Dermis microvascular lymphatic vessel endothelial cell (primary cell): ENCODE measurements around the gene CYFIP1. TPM values are rescaled to one million over a fixed set of nuclear protein-coding genes. Genes with fewer than 3 reads are reported as not detected.

Source experiments
- DNase-seq, 2 donors: peaks; one replicate each; pipeline versions ENCODE4 v3.0.0 to v3.0.0-alpha.2; 2010; ENCODE audit warnings: low read depth in 2 of 2
- total RNA-seq: library from RNA; depleted of rRNA; stranded (reverse); fragments of >200 nt; gene quantifications from 2 replicates; pipeline ENCODE4 v1.2.1, GENCODE V29; 2014

The CYFIP1 gene
- total RNA-seq, 1 donor from 2014 or later: 78.9 TPM

- DNase-seq: no peak
Measured at GRCh38 chr15:22950256-22950990, 29.7 kb downstream of the CYFIP1 start.

DNA sequence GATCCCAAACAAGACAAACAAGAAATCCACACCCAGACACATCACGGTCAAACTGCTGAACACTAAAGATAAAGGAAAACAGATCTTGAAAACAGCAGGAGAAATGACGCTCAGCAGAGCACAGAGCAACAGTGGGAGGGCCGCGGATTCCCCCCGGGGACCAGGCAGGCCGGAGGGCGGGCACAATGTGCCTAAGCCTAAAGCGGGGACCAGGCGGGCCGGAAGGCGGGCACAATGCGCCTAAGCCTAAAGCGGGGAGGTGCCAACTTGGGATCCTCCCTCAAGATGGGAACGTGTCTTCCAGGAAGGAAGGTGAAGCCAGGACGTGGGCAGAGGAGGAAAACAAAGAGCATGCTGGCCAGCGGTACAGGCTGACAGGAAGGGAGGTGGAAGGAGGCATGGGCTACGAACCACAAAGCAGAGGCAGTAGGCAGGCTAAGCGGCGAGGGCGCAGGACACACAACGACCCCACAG lies 31.1 kb downstream of the CYFIP1 start:
- peak in 1 of 2 donors; percentile 80 for DNase-seq

DNA sequence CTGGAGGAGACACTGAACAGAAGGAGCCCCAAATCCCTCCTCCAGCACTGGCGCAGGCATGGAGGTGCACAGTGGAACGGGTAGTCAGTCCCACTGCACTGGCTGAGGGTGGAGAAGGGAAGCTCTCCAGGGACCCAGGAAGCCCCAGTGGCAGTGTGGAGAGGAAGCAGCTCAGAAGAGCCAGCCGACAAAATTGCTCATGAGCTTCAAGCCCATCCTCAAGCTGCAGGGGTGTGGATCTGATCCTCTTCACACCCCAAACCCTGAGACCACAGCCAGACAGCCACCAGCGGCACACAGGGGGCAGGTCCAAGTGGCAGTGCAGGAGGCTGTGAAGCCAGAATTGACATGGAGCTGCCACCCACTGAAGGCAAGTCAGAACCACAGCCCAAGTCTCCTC lies 32.1 kb downstream of the CYFIP1 start:
- no peak for DNase-seq

DNA sequence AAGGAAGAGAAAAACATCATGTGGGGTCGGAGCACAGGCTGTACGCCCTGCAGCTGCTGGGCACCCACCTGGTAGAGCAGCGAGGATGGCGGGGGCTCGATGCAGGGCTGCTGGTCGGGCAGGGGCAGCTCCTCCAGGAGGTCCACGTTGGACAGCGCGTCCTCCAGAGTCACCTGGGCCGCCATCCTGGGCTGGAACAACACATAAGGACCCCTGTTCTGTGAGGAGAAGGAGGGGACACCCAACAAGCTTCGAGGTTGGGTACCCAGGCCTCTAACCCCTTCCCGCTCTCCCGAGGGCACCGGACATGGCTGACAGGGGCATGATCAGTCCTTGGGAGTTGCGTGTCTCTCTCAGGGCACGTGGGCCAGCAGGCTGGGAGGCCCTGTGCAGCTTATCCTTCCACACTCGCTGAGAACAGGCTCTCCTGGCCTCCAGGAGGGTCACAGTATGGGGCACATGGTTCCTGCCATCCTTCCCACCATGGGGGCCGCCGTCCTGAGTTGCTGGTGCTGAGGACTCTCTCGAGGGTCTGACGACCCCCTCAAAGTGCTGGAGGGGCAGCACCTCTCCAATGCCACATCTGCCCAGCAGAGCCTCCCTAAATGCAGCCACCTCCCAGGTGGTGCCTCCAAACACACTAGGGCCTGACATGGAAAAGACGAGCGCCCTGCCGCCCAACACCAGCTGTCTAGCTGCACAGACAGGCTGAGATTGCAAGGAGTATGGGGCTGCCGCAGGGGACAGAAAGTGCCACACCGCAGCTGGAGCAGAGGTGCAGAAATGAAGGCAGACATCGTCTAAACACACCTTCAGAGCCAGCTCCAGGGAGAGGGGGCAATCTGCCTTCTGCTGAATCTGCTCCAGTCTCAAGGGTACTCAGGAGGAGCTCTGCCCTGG lies 32.8 kb downstream of the CYFIP1 start:
- no peak for DNase-seq

- DNase-seq: no peak
Measured at GRCh38 chr15:22945071-22945470, 35.1 kb downstream of the CYFIP1 start.

DNA sequence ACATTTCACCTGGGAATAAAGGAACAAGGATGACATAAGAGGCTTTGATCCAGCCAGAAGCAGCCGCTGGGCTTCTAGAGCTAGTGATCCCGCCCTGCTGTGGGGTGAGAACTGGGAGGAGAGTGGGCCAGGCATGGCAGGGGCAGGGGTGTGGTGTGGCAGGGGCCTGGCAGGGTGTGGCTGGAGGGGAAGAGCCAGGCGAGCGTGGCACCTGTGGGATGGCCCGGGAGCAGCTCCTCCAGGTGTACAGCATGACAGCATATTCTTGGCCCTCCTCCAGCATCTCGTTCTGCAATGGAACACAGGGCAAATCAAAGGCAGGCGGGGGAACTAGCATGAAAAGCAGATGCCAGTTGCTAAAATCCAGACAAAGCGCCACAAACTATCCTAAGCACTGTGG lies 35.5 kb downstream of the CYFIP1 start:
- DNase-seq: no peak

- no peak for DNase-seq
Measured at GRCh38 chr15:22942877-22943276, 37.3 kb downstream of the CYFIP1 start.

GRCh38 chr15:22942306-22942855 lies 37.8 kb downstream of the CYFIP1 start:
- DNase-seq: no peak

DNA sequence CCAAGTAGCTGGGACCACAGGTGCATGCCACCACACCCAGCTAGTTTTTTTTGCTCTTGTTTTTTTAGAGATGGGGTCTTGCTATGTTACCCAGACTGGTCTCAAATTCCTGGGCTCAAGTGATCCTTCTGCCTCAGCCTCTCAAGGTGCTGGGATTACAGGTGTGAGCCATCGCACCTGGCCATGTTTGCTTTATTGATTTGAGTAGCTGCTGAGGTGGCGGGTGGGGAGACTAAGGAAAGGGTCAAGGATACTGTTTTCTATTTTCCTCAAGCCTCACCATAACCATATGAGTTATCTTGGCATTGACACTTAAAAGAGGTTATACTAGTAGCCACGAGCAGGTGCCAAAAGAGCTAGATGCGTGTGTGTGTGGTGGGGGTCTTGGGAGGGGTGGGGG lies 39.0 kb downstream of the CYFIP1 start:
- no peak for DNase-seq

- no peak for DNase-seq
Measured at GRCh38 chr15:22939652-22940061, 40.5 kb downstream of the CYFIP1 start.

GRCh38 chr15:22939051-22939450 lies 41.1 kb downstream of the CYFIP1 start:
- no peak for DNase-seq

GRCh38 chr15:22936577-22937472 lies 43.3 kb downstream of the CYFIP1 start:
- no peak for DNase-seq

DNA sequence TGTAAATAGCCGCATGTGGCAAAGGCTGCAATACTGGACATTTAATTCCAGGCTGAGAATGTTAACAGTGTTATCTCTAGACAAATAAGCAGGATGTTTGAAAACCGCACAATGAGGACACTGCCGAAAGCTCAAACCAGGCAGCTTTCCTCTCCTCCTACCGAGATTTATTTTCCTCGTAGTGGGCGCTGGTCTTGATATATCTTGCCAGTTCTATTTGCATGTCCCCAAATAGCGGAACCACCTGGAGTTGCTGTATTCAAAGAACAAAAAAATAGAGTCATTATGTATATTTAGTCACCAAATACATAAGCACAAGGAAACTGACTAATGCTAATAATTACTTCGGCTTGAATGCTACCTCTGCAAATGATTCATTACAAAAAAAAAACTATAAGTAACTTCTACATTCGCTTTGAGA lies 46.5 kb downstream of the CYFIP1 start:
- DNase-seq: peak in 1 of 2 donors; percentile 84

DNA sequence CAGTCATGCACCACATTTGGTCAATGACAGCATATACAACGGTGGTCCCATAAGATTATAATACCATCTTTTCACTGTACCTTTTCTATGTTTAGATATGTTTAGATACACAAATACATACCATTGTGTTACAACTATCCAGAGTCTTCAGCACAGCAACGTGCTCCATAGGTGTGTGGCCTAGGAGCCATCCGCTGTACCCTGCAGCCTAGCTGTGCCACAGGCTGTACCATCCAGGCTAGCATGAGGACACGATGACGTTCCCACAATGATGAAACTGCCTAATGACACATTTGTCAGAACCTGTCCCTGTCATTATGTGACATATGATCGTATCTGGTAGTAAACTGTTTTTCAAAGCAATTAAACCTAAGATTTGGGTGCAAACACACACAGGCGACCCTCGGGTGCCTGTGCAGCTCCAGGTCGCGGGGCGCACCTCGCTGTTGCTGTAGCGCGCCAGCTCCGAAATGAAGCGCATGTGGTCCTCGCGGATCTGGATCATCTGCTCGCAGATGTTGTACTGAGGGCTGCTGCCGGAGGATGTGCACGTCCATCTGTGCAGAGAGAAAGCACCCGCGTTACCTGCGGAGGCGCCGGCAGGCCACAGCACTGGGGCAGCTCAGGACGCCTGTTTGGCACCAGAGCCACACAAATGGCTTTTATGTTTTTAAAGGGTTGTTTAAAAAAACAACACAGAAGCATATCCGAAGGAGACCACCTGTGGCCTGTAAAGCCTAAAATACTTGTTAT lies 48.2 kb downstream of the CYFIP1 start:
- no peak for DNase-seq

- no peak for DNase-seq
Measured at GRCh38 chr15:22930782-22931484, 49.2 kb downstream of the CYFIP1 start.

- DNase-seq: no peak
Measured at GRCh38 chr15:22927761-22928160, 52.4 kb downstream of the CYFIP1 start.

GRCh38 chr15:22925875-22926274 lies 54.3 kb downstream of the CYFIP1 start:
- DNase-seq: no peak

DNA sequence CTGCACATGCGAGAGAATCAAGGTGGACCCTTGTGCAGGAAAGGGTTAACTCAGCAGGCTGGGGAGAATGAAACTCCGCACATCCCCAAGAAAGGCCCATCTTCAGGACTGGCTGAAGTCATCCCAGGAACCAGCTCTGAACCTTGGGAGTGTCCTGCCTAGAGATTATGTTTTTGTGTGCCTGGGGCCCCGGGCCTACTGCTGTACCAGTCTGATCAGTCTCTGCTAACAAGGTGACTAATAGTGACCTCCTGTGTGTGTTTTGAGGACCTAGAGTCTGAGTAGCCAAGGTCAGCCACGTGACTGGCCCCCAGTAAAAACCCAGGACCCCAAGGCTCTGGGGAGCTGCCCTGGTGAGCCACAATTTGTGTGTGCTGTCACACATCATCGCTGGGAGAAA lies 58.2 kb downstream of the CYFIP1 start:
- DNase-seq: no peak

- DNase-seq: peak in 1 of 2 donors; percentile 55
Measured at GRCh38 chr15:22919171-22919570, 61.0 kb downstream of the CYFIP1 start.
